CD4-positive, alpha-beta T cell treated with Interleukin-15 for 4 hours (primary cell): ENCODE results near the gene SMIM17.
A peak's percentile ranks its signal among the peaks of the same experiment; 100 is the strongest.
"Not testable (repeated sequence)": the region's sequence is repeated elsewhere in the genome, so short reads cannot be mapped to it uniquely, and the experiment has no call there.

ENCODE experiments used
- DNase-seq: peaks from one replicate; pipeline ENCODE4 v3.0.0-alpha.2; 2020; ENCODE audit warnings: low spot score

SMIM17 gene

DNA sequence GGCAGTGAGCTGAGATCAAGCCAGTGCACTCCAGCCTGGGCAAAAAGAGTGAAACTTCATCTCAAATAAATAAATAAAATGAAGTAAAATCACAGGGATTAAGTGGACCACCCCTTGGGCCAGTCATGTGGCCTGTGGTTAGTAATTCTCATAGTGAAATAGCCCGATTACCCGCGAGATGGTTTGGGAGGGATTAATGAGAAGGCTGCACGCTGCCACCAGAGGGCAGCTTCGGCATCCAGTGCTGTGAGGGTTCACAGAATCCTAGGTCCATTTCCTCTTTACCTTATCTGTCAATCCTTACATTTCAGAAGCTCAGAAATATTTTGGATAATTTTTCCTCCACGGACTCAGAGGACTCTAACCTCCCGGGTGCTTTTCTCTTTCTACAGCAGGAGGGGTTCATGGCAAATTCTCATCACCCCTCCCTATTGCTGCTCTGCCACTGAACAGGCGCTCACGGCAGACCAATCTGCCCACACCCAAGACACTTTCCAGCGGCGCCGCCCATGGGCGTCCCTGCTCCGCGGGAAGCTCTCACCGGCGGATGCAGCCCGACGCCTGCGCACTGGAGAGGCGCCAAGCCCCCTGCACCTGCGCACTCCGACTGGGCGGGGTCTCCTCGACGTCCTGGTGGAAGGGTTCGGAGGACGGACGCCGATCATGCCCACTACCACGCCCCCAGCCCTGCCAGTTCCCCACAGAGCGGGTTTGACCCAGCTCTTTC is 17.6 kb downstream of the SMIM17 start:
- DNase-seq = no peak

DNA sequence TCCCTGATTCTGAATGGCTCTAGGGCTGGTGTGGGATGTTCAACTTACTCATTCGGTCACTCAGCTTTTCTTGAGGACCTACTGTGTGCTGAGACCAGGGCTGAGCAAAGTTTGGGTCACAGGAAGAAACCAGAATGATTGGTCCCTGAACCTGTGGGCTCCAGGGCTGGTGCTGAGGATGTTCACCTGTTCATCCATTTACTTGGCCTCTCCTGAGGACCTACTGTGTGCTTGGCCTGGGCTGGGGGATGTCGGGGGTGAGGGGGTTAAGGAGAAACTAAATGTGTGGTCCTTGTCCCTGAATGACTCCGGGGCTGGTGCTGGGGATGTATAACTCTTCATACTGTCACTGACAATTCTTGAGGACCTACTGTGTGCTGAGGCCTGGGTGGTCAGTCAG is 18.3 kb downstream of the SMIM17 start:
- DNase-seq = no peak

DNA sequence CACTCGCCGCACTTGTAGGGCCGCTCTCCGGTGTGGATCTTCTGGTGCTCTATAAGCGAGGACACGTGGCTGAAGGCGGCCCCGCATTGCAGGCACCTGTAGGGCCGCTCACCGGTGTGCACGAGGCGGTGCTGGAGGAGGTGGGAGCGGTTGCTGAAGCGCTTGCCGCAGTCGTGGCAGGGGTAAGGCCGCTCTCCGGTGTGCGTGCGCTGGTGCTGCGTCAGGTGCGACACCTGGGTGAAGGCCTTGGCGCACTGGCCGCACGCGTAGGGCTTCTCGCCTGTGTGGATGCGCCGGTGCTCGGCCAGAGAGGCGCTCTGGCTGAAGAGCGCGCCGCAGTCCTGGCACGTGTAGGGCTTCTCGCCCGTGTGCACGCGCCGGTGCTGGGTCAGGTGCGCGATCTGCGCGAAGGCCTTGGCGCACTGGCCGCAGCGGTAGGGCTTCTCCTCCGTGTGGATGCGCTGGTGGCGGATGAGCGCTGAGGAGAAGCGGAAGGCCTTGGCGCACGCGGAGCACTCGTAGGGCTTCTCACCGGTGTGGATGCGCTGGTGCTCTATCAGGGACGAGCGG is 21.1 kb downstream of the SMIM17 start:
- no peak for DNase-seq

DNA sequence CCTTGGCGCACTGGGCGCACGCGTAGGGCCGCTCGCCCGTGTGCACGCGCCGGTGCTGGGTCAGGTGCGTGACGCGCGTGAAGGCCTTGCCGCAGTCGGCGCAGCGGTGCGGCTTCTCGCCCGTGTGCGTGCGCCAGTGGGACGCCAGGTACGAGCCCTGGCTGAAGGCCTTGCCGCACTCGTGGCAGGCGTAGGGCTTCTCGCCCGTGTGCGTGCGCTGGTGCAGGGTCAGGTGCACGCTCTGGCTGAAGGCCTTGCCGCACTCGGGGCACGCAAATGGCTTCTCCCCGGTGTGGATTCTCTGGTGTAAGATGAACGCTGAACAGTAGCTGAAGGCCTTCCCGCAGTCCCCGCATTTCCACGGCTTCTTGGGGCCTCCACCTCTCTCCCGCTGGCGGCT is 21.6 kb downstream of the SMIM17 start:
- no peak for DNase-seq

DNA sequence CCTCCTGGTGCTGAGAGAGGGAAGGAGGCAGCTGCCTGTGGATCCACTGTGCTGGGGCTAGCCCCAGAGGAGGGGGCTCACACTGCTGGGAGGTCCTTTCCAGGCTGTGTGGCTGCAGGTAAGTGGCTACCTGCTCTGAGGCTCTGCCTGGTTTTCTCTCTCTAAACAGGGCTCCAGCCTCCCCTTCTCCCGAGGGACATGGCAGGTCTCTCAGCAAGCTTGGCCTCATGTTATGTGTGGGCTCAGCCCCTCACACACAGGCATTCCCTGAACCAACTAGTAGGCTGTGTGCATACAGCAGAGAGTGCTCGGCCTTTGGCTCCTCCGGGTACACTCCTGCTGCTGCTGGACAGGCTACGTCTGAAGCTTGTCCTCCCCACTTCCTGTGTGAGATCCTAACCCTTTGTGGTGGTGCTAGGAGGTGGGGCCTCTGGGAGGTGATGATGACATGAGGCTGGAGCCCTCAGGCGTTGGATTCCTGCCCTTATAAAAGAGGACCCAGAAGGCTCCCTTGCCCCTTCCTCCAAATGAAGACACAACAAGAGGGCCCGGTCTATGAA is 24.4 kb downstream of the SMIM17 start:
- DNase-seq = no peak

DNA sequence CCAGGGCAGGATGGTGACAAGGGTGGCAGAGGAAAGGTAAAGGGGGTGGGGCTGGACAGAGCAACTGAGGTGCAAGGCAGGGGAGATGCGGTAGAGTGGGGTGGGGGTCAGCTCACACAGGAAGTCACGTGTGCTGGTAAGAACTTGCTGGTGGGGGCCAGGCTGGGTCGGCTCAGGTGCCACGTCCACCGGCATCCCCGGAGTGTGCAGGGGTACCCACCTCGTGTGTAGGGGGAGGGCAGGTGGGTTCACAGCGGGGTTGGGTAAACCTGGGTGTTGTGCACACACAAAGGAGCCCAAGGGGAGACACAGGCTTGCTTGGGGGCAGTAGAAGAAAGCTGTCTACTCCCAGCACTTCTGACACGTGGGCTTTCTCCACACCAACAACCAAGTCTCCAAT is 25.7 kb downstream of the SMIM17 start:
- no peak for DNase-seq

DNA sequence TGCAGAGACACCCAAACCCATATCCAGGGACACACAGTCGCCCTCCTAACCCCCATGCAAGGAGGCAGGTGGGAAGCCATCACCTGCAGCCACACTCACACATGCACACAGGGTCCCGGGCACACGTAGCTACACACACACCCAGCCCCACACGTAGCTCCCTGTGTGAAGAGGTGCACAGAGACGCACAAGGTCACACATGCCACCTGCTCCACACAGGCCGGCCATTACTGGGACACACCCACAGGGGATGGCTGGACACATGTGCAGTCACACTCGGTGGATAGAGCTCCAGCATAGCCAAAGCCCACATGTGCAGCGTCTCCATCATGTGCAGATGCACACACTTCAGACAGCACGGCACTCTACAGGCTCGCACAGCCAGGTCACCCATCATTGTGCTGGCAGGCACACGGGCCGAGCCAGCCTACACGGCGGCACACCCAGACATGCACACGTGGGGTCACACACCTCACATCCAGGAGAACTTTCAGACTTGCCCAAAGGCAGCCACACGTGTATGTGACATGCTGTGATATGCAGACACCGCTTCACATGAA is 27.5 kb downstream of the SMIM17 start:
- DNase-seq = no peak

DNA sequence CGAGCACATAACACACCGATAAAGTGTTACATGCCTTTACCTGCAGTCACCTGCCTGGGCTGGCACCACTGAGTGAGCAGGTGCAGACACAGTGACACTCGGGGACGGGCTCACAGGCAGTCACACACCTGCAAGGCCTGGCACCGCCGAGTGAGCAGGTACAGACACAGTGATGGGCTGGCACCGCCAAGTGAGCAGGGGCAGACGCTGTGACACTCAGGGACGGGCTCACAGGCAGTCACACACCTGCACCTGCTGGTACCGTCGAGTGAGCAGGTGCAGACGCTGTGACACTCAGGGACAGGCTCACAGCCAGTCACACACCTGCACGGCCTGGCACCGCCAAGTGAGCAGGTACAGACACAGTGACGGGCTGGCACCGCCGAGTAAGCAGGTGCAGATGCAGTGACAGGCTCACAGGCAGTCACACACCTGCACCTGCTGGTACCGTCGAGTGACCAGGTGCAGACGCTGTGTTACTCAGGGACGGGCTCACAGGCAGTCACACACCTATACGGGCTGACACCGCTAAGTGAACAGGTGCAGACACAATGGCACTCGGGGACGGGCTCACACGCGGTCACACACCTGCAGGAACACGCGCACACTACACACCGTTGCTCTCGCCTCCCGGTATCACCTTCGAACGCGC is 28.1 kb downstream of the SMIM17 start:
- DNase-seq = no peak

DNA sequence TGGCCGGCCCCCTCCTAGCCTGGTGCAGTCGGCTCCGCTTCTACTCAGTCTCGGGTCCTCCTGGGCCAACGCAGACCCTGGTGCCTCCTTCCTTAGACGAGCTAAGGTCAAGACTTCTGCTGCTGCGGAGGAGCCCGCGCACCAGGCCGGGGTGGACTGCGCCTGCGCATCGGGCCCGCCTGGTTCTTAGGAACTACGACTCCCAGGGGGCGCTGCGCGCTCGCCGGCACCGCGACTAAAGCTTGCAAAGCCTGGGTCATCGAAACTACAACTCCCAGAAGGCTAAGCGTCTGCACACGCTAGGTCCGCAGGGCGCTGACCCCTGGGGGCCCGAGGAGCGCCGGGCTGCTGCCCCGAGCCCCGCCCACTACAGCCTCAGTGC is 28.6 kb downstream of the SMIM17 start, which contains the start of gene ZNF835:
Gene ZNF835 (minus strand): TSS at position 145 of the 382 bp plus-strand sequence. CDS start 6,559 bp downstream, outside the sequence.
- DNase-seq = peak; percentile 82

DNA sequence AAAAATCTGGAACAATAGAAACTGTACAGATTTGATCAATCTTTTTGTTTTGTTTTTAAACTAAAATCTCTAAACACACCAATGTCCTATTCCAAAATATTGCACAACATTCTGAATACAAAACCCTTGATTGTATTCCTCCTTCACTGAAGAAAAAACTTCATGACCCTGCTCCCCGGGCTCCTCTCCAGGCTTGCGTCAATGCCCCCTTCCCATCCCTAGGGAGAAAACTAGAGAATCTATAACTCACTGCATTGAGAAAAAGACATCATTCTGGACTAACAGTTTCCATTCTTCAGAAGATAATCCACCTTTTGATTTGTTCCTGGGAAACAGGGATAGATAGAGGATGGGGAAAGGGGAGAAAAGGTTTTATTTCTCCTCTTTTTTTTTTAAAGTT is 29.7 kb downstream of the SMIM17 start:
- DNase-seq = not testable (repeated sequence)

DNA sequence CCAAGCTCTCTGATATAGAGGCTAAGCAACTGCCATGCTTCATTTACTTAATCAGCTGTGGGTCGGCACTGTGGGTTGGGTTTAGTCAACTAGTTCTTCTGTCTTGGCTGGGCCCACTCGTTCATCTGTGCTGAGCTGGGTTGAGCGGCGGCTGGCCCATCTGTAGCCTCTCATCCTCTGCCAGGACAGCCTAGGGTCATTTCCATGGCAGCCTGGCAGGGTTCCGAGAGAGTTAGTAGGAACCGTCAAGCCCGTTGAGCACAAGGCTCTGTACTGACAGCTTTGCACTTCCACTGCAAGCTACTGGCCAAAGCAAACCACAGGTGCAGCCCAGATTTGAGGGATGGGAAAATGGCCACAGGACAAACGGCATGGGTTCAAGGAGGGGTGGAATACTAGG is 35.2 kb downstream of the SMIM17 start:
- DNase-seq = no peak

DNA sequence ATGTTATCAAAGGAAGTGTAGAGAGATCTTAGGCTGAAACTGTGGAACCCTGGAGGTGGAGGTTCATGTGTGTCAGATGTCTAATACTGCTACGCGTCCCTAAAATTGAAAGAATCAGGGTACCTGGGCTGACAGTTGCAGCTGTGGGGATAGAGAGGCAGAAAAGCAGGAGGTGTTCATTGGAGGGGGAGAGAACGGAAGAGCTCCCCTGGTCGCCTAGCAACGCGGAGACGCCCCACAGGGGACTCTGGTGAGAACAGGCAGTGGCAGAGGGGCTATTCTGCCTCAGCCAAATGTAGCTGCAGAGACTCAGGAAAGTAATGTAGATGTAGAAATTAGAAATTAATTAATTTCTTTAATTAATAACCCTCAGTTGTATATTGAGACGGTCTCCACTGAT is 38.7 kb downstream of the SMIM17 start:
- DNase-seq = no peak

DNA sequence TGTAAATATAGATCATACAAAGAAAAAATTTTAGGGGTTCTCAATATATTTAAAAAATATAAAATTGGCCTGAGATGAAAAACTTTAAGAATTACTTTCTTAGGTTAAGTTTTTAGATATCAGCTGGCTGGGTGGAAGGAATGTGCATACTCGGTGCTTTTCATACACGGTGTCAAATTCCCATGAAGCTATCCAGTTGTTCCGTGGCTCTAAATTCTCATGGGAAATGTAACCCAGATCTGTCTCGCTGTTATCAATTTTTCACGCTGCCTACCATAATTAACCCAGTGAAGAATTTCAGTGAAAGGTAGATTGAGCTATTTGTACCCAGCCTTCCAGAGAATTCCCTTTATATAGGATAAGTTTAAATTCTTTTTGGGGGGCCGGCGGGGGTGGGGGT is 40.2 kb downstream of the SMIM17 start:
- DNase-seq = no peak

DNA sequence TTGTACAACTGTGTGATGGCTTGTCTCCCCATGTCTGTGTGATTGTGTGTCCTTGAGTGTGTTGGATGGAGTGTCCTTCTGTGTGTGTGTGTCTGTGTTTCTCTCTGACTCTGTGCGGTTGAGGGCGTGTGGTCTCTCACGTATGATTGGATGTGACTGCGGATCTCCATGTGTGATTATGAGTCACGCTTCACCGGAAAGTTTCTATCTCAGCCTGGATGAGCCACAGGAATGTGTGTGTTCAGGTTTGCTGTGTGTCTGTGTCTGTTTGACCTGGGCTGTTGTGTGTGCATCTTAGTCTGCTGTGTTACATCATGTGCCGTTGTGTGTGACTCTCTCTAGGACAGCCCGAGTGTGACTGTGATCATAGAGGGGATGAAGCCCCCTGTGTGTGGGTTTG is 44.1 kb downstream of the SMIM17 start:
- no peak for DNase-seq

DNA sequence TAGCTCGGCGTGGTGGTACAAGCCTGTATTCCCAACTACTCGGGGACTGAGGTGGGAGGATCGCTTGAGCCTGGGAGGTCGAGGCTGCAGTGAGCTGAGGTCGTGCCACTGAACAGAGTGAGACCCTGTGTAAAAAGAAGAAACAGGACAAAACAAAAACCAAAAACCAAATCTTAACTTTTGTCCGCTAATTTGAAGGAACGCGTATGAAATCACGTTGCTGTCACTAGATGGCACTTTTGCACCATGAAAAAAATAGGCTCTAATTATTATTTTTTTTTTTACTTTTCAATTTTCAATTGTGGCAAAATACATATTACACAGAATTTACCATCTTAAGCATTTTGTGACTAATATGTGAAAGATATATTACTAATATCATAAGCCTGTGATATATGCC is 46.2 kb downstream of the SMIM17 start:
- no peak for DNase-seq

DNA sequence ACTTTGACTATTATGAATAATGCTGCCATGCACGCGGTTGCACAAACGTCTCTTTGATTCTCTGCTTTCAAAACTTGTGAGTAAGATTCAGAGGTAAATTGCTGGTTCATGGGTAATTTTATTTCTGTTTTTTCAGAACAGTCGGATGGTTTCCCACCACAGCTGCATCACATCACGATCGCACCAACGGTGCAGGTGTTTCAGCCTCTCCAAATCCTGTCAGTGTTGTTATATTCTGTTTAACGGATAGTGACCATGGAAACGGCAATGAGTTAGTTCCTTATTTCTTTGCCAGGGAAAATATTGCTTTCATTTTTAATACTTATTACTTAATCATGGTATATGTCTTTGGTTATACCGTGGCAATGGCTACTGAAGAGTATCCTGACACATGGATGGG is 47.7 kb downstream of the SMIM17 start:
- no peak for DNase-seq

DNA sequence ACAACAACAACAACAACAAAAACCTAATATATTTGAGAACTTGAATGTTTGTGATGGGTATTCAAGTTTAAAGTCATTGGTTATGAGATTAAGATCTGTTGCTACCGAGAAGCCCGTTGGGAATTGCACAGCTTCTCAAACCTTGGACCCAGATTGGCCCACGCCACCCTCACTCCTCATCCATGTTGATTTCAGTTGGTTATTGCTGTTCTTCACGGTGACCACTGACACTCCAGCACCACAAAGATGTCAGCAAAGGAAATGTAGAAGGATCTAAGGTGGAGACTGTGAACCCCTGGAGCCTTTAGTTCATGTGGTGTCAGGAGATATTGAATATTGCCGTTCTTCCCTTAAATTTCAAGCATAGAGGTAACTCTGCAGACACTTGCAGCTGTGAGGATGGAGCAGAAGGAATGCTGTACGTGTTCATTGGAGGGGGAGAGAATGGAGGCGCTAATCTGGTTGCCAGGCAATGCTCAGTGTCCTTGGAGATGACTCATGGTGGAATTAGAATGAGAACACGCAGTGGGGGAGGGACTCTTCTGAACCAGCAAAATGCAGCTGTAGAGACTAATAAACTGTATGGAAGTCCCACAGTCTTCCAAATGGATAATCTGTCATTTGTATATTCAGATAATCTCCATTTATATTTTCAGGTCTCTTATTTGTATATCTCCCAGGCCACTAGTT is 49.4 kb downstream of the SMIM17 start:
- no peak for DNase-seq

DNA sequence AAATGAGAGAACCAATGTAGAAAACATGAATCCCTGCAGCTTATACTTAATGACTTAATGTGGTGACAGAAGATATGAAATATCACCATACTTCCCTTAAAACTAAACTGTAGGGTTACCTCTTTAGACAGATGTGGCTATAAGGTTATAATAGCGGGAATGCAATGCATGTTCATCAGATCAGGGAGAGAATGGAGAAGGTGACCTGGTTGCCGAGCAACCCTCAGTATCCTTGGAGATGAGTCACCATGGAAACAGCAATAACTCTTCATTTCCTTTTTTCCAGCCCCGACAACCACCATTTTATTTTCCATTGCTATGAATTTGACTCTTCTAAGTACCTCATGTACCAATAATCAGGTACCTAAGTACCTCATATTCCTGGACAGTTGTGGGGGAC is 56.6 kb downstream of the SMIM17 start:
- DNase-seq = no peak

DNA sequence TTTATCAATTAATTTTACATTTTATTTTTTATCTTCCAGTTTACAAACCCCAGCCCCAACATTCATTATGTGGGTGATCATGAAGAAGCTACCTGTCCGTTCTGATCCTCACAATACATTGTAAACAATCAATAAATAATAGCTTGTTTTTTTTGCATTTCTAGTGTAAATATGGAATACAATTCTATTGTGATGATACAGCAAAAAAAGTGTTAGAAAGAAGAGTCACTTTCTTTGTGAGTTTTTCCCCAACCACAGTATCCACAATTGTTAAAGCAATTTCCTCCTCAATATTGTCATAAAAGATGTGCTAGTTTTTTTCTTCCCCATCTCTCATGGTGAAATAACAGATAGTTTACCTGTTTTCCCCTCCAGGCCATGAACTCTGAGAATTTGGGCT is 58.9 kb downstream of the SMIM17 start:
- DNase-seq = no peak

DNA sequence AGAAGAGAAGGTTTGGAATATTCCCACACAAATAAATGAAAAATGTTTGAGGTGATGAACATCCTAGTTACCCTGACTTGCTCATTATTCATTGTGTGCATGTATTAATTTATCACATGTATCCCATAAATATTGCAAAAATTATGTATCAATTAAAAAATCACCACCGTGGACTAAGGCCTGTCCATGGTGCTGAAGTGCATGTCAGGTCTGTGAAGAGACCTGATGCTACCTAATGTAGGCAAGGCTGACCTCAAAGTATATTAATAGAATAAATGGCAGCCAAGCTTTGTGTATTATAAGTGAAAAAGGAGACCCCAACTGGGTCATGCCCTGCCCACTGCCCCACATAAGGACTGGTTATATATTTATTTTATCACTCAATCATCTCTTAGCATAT is 63.0 kb downstream of the SMIM17 start:
- no peak for DNase-seq
